ENCODE measurements around the gene ZBTB22.

ZBTB22 gene

DNA sequence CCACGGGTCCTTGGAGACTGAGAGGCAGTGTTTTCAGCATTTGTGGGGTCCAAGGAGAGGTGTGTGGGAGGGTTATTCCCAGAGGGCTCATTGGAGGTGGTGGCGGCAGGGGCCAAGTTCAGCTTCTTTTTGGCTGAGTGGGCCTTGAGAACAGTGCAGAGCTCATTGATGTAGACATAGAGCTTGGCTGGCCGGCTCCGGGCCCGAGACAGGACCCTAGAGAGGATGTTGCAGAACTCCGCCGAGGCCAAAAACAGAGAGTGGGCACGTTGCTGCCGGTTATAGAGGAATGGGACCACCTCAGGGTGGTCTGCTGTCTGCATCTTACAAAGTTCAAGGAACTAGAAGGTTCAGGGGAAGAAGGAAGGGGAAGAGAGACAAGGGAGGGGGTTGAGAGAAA is 3.7 kb upstream of the ZBTB22 start:
- H3K9ac ChIP-seq (ENCODE audit: low read depth, low read length, poor library complexity, severe bottlenecking): peak overlapping the region; percentile 96
- H3K27me3 ChIP-seq (ENCODE audit: insufficient read depth, low read length, poor library complexity, severe bottlenecking): no peaks in the 10 kb centered on the region
- peaks cover 6% of the 10 kb centered on the region; the same call in 1 of the 2 replicates for H3F3A ChIP-seq (ENCODE audit: low read depth)
- peak overlapping the region; percentile 95 for H3K4me2 ChIP-seq (ENCODE audit: low read depth, low read length, poor library complexity, severe bottlenecking)
- TF ChIP-seq, protein P1, sequence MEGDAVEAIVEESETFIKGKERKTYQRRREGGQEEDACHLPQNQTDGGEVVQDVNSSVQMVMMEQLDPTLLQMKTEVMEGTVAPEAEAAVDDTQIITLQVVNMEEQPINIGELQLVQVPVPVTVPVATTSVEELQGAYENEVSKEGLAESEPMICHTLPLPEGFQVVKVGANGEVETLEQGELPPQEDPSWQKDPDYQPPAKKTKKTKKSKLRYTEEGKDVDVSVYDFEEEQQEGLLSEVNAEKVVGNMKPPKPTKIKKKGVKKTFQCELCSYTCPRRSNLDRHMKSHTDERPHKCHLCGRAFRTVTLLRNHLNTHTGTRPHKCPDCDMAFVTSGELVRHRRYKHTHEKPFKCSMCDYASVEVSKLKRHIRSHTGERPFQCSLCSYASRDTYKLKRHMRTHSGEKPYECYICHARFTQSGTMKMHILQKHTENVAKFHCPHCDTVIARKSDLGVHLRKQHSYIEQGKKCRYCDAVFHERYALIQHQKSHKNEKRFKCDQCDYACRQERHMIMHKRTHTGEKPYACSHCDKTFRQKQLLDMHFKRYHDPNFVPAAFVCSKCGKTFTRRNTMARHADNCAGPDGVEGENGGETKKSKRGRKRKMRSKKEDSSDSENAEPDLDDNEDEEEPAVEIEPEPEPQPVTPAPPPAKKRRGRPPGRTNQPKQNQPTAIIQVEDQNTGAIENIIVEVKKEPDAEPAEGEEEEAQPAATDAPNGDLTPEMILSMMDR (conservative IDR thresholded peaks at IDR 0.05; ENCODE audit: low read length): no peak
- no peak for TF ChIP-seq EZH2phosphoT487 (IDR thresholded peaks at IDR 0.05; ENCODE audit: borderline replicate concordance)
- H3K36me3 ChIP-seq (ENCODE audit: insufficient read depth, low read length): peaks cover 23% of the 10 kb centered on the region; the same call in 1 of the 2 replicates
- H4K20me1 ChIP-seq (ENCODE audit: insufficient read depth, low read length, poor library complexity, severe bottlenecking): peaks cover 30% of the 10 kb centered on the region
- H2AFZ ChIP-seq (ENCODE audit: low read length): no peak overlapping the region
- no peaks in the 10 kb centered on the region for H3K9me2 ChIP-seq (replicated peaks; ENCODE audit: low read depth, low read length)
- H3K4me1 ChIP-seq (ENCODE audit: insufficient read depth, low read length, poor library complexity, severe bottlenecking): peaks cover 52% of the 10 kb centered on the region
- no peaks in the 10 kb centered on the region for H3K9me3 ChIP-seq (ENCODE audit: insufficient read depth, low read depth, low read length)
- peaks cover 53% of the 10 kb centered on the region for H3K79me2 ChIP-seq (ENCODE audit: insufficient read depth, low read length)
- peak overlapping the region; percentile 92 for H3K4me3 ChIP-seq (ENCODE audit: low read length, poor library complexity, severe bottlenecking)

DNA sequence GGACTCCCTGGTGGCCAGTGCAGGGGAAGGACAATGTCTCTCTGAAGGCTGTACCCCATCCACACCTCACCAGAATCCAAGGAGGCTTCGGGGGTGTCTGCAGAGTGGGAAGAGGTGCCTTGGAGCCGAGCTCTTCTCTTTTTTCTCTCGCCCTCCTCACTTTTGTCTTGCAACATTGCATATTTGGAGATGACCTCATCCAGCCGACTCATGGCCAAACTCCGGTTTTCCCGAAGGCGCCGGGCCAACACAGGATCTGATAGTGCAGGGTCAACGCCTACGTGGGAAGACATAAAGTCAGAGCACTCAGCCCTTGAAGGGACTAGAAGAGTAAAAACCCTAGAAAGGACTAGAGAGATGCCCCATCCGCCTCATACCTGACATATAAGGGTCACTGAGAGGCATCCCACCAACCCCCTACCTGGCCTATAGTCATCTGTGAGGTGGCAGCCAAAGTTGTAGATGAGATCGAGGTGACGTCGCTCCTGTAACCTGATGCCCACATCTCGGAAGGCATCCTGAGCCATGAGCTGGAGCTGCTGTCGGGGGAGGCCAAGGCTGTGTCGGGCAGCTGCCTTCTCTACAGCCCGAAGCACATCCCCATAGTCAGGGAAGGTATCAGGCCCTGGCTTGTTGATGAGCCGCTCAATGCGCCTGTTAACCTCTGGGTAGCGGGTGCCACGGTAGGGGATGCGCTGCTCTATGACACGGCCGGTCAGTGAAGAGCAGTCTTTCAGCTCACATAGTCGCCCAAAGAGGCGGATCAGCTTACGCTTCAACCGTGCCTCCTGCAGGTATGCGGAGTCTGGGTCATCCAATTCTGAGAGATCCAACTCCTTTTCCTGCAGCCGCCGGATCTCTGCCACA is 3.0 kb upstream of the ZBTB22 start:
- Histone ChIP-seq H3K4me1 (ENCODE audit: insufficient read depth, low read length, poor library complexity, severe bottlenecking) (peaks cover 52% of the 10 kb centered on the region), H3K4me3 (ENCODE audit: low read length, poor library complexity, severe bottlenecking) (peak overlapping the region; percentile 92), H4K20me1 (ENCODE audit: insufficient read depth, low read length, poor library complexity, severe bottlenecking) (peaks cover 30% of the 10 kb centered on the region), H3K36me3 (ENCODE audit: insufficient read depth, low read length) (peaks cover 23% of the 10 kb centered on the region; the same call in 1 of the 2 replicates), H3K27me3 (ENCODE audit: insufficient read depth, low read length, poor library complexity, severe bottlenecking) (no peaks in the 10 kb centered on the region), H3K9me2 (replicated peaks; ENCODE audit: low read depth, low read length) (no peaks in the 10 kb centered on the region), H2AFZ (ENCODE audit: low read length) (no peak overlapping the region), H3K9me3 (ENCODE audit: insufficient read depth, low read depth, low read length) (no peaks in the 10 kb centered on the region), H3K4me2 (ENCODE audit: low read depth, low read length, poor library complexity, severe bottlenecking) (peak overlapping the region; percentile 95), H3K9ac (ENCODE audit: low read depth, low read length, poor library complexity, severe bottlenecking) (peak overlapping the region; percentile 21), H3K79me2 (ENCODE audit: insufficient read depth, low read length) (peaks cover 55% of the 10 kb centered on the region), H3F3A (ENCODE audit: low read depth) (peaks cover 6% of the 10 kb centered on the region; the same call in 1 of the 2 replicates)
- TF ChIP-seq, protein P1 (conservative IDR thresholded peaks at IDR 0.05; ENCODE audit: low read length): no peak

DNA sequence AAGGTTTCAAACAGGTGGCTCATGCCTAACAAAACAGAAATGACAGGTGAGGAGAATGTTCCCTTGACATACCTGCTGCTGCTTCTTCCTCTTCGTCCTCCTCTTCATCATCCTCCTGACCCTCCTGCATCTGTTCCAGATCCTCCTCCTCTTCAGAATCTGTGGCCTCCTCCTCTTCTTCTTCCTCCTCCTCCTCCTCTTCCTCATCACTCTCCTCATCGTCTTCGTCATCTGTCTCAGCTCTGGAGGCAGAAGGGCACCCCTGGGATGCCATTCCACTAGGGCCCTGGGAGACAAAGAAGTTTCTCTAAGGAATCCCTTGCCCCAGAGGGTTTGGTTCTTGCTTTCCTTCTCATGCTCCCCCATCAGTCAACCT is 2.4 kb upstream of the ZBTB22 start:
- no peak overlapping the region for H3K4me3 ChIP-seq (ENCODE audit: low read length, poor library complexity, severe bottlenecking)
- no peak overlapping the region for H2AFZ ChIP-seq (ENCODE audit: low read length)
- peaks cover 57% of the 10 kb centered on the region for H3K79me2 ChIP-seq (ENCODE audit: insufficient read depth, low read length)
- no peaks in the 10 kb centered on the region for H3K9me3 ChIP-seq (ENCODE audit: insufficient read depth, low read depth, low read length)
- H3K36me3 ChIP-seq (ENCODE audit: insufficient read depth, low read length): peaks cover 23% of the 10 kb centered on the region; the same call in 1 of the 2 replicates
- no peaks in the 10 kb centered on the region for H3K27me3 ChIP-seq (ENCODE audit: insufficient read depth, low read length, poor library complexity, severe bottlenecking)
- no peak for TF ChIP-seq EZH2phosphoT487 (IDR thresholded peaks at IDR 0.05; ENCODE audit: borderline replicate concordance)
- TF ChIP-seq, protein P1 (conservative IDR thresholded peaks at IDR 0.05; ENCODE audit: low read length): no peak
- H3K4me1 ChIP-seq (ENCODE audit: insufficient read depth, low read length, poor library complexity, severe bottlenecking): peaks cover 52% of the 10 kb centered on the region
- peak overlapping the region; percentile 21 for H3K9ac ChIP-seq (ENCODE audit: low read depth, low read length, poor library complexity, severe bottlenecking)
- peak overlapping the region; percentile 95 for H3K4me2 ChIP-seq (ENCODE audit: low read depth, low read length, poor library complexity, severe bottlenecking)
- H3F3A ChIP-seq (ENCODE audit: low read depth): peaks cover 6% of the 10 kb centered on the region; the same call in 1 of the 2 replicates
- H4K20me1 ChIP-seq (ENCODE audit: insufficient read depth, low read length, poor library complexity, severe bottlenecking): peaks cover 30% of the 10 kb centered on the region
- no peaks in the 10 kb centered on the region for H3K9me2 ChIP-seq (replicated peaks; ENCODE audit: low read depth, low read length)

All from Loucy (cell line).